Gastrocnemius medialis (tissue), 4 donors: ENCODE measurements around the gene FBXL17.

Experiments
- CTCF ChIP-seq, 5 experiments: fragments of 450-650 bp in 3 of 5; fragments of 200-600 bp in 2 of 5; sonication (generic) in 2 of 5; IDR thresholded peaks in 4 of 5; conservative IDR thresholded peaks in 1 of 5; 1 replicate in 4 of 5; 2 replicates in 1 of 5; pipeline ENCODE4 v1.5.1; 2016 to 2019; ENCODE audit warnings: antibody characterized with exemption in 5 of 5, mild to moderate bottlenecking in 3 of 5, moderate library complexity in 3 of 5
- POLR2A ChIP-seq, 2 donors: fragments of 450-650 bp; IDR thresholded peaks; one replicate each; pipeline ENCODE4 v1.6.1; 2017; ENCODE audit warnings: antibody characterized with exemption in 2 of 2, mild to moderate bottlenecking in 2 of 2, moderate library complexity in 2 of 2

- no peak for TF ChIP-seq CTCF (IDR thresholded peaks at IDR 0.05 in 4 of 5, conservative IDR thresholded peaks at IDR 0.05 in 1 of 5)
- TF ChIP-seq POLR2A (IDR thresholded peaks at IDR 0.05): no peak
These were observed 568.3 kb downstream of the FBXL17 start for GRCh38 chr5:107813559-107813958.
